Esophagus (tissue), 2 donors: ENCODE measurements around the gene NUAK2. TPM values are rescaled to one million over a fixed set of nuclear protein-coding genes. Genes with fewer than 3 reads are reported as not detected.

Source experiments
- H3K27ac ChIP-seq, 2 donors: one replicate each; pipeline ENCODE4 v1.5.1; 2013; ENCODE audit warnings: low read depth in 2 of 2, mild to moderate bottlenecking in 2 of 2, inconsistent platforms in 1 of 2, low read length in 1 of 2, moderate library complexity in 1 of 2
- H3K27me3 ChIP-seq, 2 donors: one replicate each; pipeline ENCODE4 v1.6.1; 2013; ENCODE audit warnings: low read length in 2 of 2, control low read depth in 1 of 2, mild to moderate bottlenecking in 1 of 2; ENCODE audit not compliant: insufficient read depth in 2 of 2, control insufficient read depth in 1 of 2
- H3K36me3 ChIP-seq, 2 donors: one replicate each; pipeline ENCODE4 v1.6.1; 2013; ENCODE audit warnings: low read length in 1 of 2; ENCODE audit not compliant: control insufficient read depth in 2 of 2, insufficient read depth in 2 of 2
- H3K4me1 ChIP-seq, 2 donors: one replicate each; pipeline ENCODE4 v1.6.1; 2013; ENCODE audit warnings: low read length in 1 of 2; ENCODE audit not compliant: control insufficient read depth in 2 of 2, insufficient read depth in 2 of 2
- H3K4me3 ChIP-seq, 2 donors: one replicate each; pipeline ENCODE4 v1.5.1; 2013; ENCODE audit warnings: low read length in 2 of 2, mild to moderate bottlenecking in 2 of 2, low read depth in 1 of 2, moderate library complexity in 1 of 2
- H3K9me3 ChIP-seq, 2 donors: one replicate each; pipeline ENCODE4 v1.6.1; 2013; ENCODE audit warnings: mild to moderate bottlenecking in 2 of 2, low read depth in 1 of 2, low read length in 1 of 2, moderate library complexity in 1 of 2; ENCODE audit not compliant: control insufficient read depth in 2 of 2, insufficient read depth in 1 of 2
- WGBS, 2 donors: extraction: QIAGEN DNeasy Blood & Tissue Kit; methylation state at CpG; one replicate each; pipeline ENCODE4 v1.1.7; 2013; 5-methylcytosine and 5-hydroxymethylcytosine counted together
- polyA plus RNA-seq, 2 donors: library from polyadenylated mRNA; stranded (reverse); fragments of 200-250 nt; gene quantifications; one replicate each; pipeline ENCODE4 v1.2.3, GENCODE V29; 2013
- donor health status: healthy with polysubstance abuse.
- donor health status: Bipolar disorder and iron deficiency.

Gene NUAK2
- polyA plus RNA-seq, 2 donors = 14.7 to 28.3 TPM

DNA sequence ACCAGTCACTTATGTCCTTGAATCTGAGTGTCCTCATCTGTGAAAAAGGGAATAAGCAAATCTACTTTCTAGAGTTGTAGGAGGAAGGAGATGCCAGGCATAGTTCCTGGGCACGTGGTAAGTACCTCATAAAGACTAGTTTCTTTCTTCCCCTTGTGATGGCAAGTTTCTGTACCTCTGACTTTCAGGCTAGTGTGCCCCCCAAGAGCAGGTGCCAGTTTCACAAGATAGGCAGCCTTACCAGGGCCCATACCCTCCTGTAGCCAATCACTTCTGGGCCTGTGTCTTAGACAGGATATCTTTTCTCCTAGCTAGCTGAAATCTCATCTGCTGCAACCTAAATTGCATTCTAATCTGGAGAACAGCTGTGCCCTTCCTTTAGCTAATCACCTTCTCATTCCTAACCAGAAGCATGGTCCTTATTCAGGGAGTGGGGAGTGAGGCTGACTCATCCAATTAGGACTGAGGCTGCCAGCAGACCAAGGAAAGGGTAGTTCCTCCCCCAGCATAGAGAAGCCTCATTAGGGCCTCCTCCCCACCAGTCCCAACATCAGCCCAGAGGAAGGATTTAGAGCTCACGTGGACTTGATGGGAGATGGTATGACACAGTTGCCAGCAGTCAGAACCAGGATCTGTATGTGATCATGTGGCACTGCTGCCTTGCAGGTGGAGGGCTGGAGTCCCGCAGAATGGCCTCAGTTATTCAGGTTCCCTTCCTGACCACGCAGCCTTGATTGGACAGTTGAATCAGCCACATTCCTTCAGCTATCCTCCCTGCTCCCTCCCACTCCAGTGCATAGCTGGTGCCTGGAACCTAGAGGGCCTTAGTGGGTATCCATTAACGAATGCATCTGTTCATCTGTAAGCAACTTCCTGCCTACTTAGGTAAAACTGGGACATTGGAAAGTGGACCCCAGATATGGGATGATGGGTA lies 27.3 kb upstream of the NUAK2 start:
- Histone ChIP-seq H3K27me3 (peaks cover 0 to 3% of the 10 kb centered on the region in 2 donors), H3K4me3 (no peak overlapping the region), H3K27ac (peak overlapping the region in 1 of 2 donors; percentile 85), H3K9me3 (peaks cover 0 to 2% of the 10 kb centered on the region in 2 donors), H3K36me3 (no peaks in the 10 kb centered on the region), H3K4me1 (peaks cover 7 to 13% of the 10 kb centered on the region in 2 donors)
- 68 to 72% methylated on average over 5 of the region's 5 CpGs for WGBS, 2 donors

DNA sequence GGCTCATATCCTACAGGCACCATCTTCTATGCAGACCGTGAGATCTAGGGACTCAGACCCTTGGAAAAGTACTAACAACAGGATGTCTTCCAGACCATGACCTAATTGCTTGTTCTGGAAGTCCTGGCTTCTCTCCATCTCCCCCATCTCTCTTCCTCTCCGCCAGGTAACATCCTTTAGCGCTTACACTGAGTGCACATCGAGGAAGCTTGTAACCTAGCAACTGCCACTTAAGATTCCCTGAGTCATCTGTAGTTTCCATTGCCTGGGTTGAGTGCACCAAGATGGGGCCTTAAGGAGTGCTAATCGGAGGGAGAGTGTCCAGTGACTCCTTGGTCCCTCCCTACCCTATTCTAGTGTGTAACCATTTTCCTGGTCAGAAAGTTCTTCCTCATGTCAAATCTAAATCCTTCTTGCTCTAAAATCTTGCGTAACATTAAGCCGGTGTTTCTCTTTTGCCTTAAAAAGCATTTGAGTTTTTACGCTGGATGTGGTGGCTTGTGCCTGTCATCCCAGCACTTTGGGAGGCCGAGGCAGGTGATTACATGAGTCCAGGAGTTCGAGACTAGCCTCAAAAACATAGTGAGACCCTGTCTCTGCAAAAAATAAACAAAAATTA lies 25.5 kb upstream of the NUAK2 start:
- H3K4me3 ChIP-seq = no peak overlapping the region
- peaks cover 0 to 2% of the 10 kb centered on the region in 2 donors for H3K9me3 ChIP-seq
- peaks cover 0 to 7% of the 10 kb centered on the region in 2 donors for H3K27me3 ChIP-seq
- no peaks in the 10 kb centered on the region for H3K36me3 ChIP-seq
- 81 to 85% methylated on average over 10 of the region's 10 CpGs for WGBS, 2 donors
- H3K27ac ChIP-seq = no peak overlapping the region
- H3K4me1 ChIP-seq = peaks cover 8 to 14% of the 10 kb centered on the region in 2 donors

GRCh38 chr1:205345761-205346160 lies 24.2 kb upstream of the NUAK2 start:
- Histone ChIP-seq H3K9me3 (peaks cover 0 to 2% of the 10 kb centered on the region in 2 donors), H3K27me3 (peaks cover 0 to 7% of the 10 kb centered on the region in 2 donors), H3K36me3 (no peaks in the 10 kb centered on the region), H3K4me1 (peaks cover 8 to 11% of the 10 kb centered on the region in 2 donors), H3K27ac (no peak overlapping the region), H3K4me3 (no peak overlapping the region)
- 89 to 90% methylated on average over 11 of the region's 11 CpGs for WGBS, 2 donors

DNA sequence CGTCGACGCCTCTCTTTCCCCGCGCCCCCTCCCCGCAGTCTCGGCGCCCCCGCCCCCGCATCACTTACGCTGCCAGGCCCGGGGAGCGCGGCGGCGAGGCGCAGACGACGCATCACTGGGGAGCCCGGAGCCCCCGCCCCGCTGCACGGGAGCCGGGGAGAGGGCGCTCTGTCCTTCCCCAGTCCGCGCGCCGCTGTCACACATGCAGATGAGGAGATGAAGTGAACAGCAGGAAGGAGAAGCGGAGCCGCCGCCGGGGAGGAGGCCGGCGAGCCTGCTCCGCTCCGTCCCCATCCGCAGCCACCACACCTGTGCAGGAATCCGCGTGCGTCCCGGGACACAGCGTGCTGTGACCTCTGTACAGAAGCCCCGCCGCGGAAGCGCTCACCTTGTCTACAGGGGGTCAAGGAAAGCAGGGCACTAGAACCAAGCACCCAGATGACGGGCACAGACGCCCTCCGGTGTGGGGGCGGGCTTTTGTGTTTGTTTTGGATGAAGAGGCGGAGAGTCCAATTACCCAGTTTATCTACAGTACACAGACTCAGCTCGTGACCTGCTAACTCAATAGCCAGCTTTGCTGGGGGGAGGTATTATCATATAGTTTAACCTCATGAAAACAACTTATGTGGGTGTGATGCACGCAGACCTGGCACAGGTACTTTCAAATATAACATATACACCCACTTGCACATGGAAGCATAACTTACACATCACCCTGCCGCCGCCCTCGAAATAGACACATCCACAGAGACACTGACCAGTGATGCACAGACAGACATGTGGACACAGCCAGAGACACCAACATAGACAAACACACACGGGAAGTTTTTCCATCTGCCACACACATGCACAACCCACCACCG lies 22.8 kb upstream of the NUAK2 start:
- Histone ChIP-seq H3K4me3 (peak overlapping the region; percentile 28 to 45), H3K36me3 (no peaks in the 10 kb centered on the region), H3K4me1 (peaks cover 7 to 11% of the 10 kb centered on the region in 2 donors), H3K9me3 (peaks cover 0 to 2% of the 10 kb centered on the region in 2 donors), H3K27me3 (peaks cover 0 to 7% of the 10 kb centered on the region in 2 donors), H3K27ac (no peak overlapping the region)
- 10 to 12% methylated on average over 42 to 59 of the region's 59 CpGs for WGBS, 2 donors

GRCh38 chr1:205343431-205344065 lies 22.0 kb upstream of the NUAK2 start:
- 7% methylated on average over 49 to 63 of the region's 63 CpGs for WGBS, 2 donors
- peak overlapping the region; percentile 25 to 45 for H3K4me3 ChIP-seq
- peaks cover 0 to 7% of the 10 kb centered on the region in 2 donors for H3K27me3 ChIP-seq
- H3K27ac ChIP-seq = no peak overlapping the region
- H3K4me1 ChIP-seq = peaks cover 6 to 11% of the 10 kb centered on the region in 2 donors
- H3K36me3 ChIP-seq = no peaks in the 10 kb centered on the region
- H3K9me3 ChIP-seq = peaks cover 0 to 2% of the 10 kb centered on the region in 2 donors

- H3K4me1 ChIP-seq = peaks cover 6 to 11% of the 10 kb centered on the region in 2 donors
- no peaks in the 10 kb centered on the region for H3K36me3 ChIP-seq
- WGBS, 2 donors = 70 to 76% methylated on average over 12 of the region's 12 CpGs
- peak overlapping the region; percentile 25 to 45 for H3K4me3 ChIP-seq
- H3K27me3 ChIP-seq = peaks cover 0 to 7% of the 10 kb centered on the region in 2 donors
- H3K27ac ChIP-seq = no peak overlapping the region
- peaks cover 0 to 2% of the 10 kb centered on the region in 2 donors for H3K9me3 ChIP-seq
Observed at GRCh38 chr1:205342986-205343385, 21.4 kb upstream of the NUAK2 start.

GRCh38 chr1:205340676-205341075 lies 19.1 kb upstream of the NUAK2 start:
- no peak overlapping the region for H3K27ac ChIP-seq
- peaks cover 0 to 2% of the 10 kb centered on the region in 2 donors for H3K9me3 ChIP-seq
- H3K4me3 ChIP-seq = no peak overlapping the region
- WGBS, 2 donors = 95 to 96% methylated on average over 1 of the region's 1 CpG
- H3K4me1 ChIP-seq = peaks cover 6 to 11% of the 10 kb centered on the region in 2 donors
- H3K27me3 ChIP-seq = peaks cover 0 to 7% of the 10 kb centered on the region in 2 donors
- H3K36me3 ChIP-seq = no peaks in the 10 kb centered on the region

- Histone ChIP-seq H3K36me3 (no peaks in the 10 kb centered on the region), H3K4me1 (peaks cover 6 to 11% of the 10 kb centered on the region in 2 donors), H3K4me3 (no peak overlapping the region), H3K27me3 (peaks cover 0 to 7% of the 10 kb centered on the region in 2 donors), H3K9me3 (peaks cover 0 to 2% of the 10 kb centered on the region in 2 donors), H3K27ac (no peak overlapping the region)
- WGBS, 2 donors = 89 to 93% methylated on average over 4 of the region's 4 CpGs
Observed at GRCh38 chr1:205339717-205340116, 18.2 kb upstream of the NUAK2 start.
